Putamen (tissue), 1 donor: Measurements from ENCODE around the gene SSPN.
A peak's percentile ranks its signal among the peaks of the same experiment; 100 is the strongest.

Source experiments
- DNase-seq: peaks from one replicate; pipeline ENCODE4 v3.0.0-alpha.2; 2016; ENCODE audit warnings: low spot score

The SSPN gene

GRCh38 chr12:26266881-26267280 lies 71.5 kb downstream of the SSPN start:
- no peak for DNase-seq

GRCh38 chr12:26268841-26269561 lies 73.6 kb downstream of the SSPN start:
- DNase-seq, result no peak

- no peak for DNase-seq
These were observed 74.3 kb downstream of the SSPN start for GRCh38 chr12:26269562-26270284.

GRCh38 chr12:26271024-26271423 lies 75.7 kb downstream of the SSPN start:
- no peak for DNase-seq

GRCh38 chr12:26271889-26272492 lies 76.6 kb downstream of the SSPN start:
- DNase-seq, result no peak

GRCh38 chr12:26272851-26273250 lies 77.5 kb downstream of the SSPN start:
- no peak for DNase-seq

GRCh38 chr12:26273811-26274210 lies 78.4 kb downstream of the SSPN start:
- DNase-seq, result no peak

- peak; percentile 78 for DNase-seq
These were observed 79.3 kb downstream of the SSPN start for GRCh38 chr12:26274441-26275312.

- DNase-seq, result no peak
These were observed 80.1 kb downstream of the SSPN start for GRCh38 chr12:26275313-26276131.

- DNase-seq, result no peak
These were observed 81.3 kb downstream of the SSPN start for GRCh38 chr12:26276709-26277108.

- DNase-seq, result no peak
These were observed 82.3 kb downstream of the SSPN start for GRCh38 chr12:26277506-26278246.

- no peak for DNase-seq
These were observed 82.9 kb downstream of the SSPN start for GRCh38 chr12:26278266-26278665.

GRCh38 chr12:26278666-26279065 lies 83.3 kb downstream of the SSPN start:
- DNase-seq, result no peak

- DNase-seq, result no peak
These were observed 83.7 kb downstream of the SSPN start for GRCh38 chr12:26279091-26279490.

GRCh38 chr12:26279908-26280307 lies 84.5 kb downstream of the SSPN start:
- DNase-seq, result no peak

GRCh38 chr12:26280869-26281268 lies 85.5 kb downstream of the SSPN start:
- no peak for DNase-seq

- DNase-seq, result no peak
These were observed 85.9 kb downstream of the SSPN start for GRCh38 chr12:26281320-26281719.

GRCh38 chr12:26282339-26282940 lies 87.1 kb downstream of the SSPN start:
- DNase-seq, result no peak

GRCh38 chr12:26283046-26283445 lies 87.7 kb downstream of the SSPN start:
- DNase-seq, result no peak

GRCh38 chr12:26283617-26284016 lies 88.2 kb downstream of the SSPN start:
- no peak for DNase-seq
